ENCODE measurements around the gene AGFG1.

AGFG1 gene

GRCh38 chr2:227462462-227462951 is 9.4 kb upstream of the AGFG1 start:
- DNase-seq = no peak

GRCh38 chr2:227462972-227463931 is 8.7 kb upstream of the AGFG1 start:
- DNase-seq = no peak

- DNase-seq = no peak
Measured at GRCh38 chr2:227464361-227464760, 7.6 kb upstream of the AGFG1 start.

- DNase-seq = no peak
Measured at GRCh38 chr2:227464851-227465250, 7.1 kb upstream of the AGFG1 start.

- no peak for DNase-seq
Measured at GRCh38 chr2:227466887-227467600, 4.9 kb upstream of the AGFG1 start.

- DNase-seq = no peak
Measured at GRCh38 chr2:227471412-227471811, 544 bp upstream of the AGFG1 start.

GRCh38 chr2:227472265-227473121 is 537 bp downstream of the AGFG1 start:
- peak; percentile 48 for DNase-seq

- DNase-seq = no peak
Measured at GRCh38 chr2:227473122-227473461, 1.1 kb downstream of the AGFG1 start.

- DNase-seq = no peak
Measured at GRCh38 chr2:227473806-227474205, 1.9 kb downstream of the AGFG1 start.

GRCh38 chr2:227474410-227474809 is 2.5 kb downstream of the AGFG1 start:
- DNase-seq = no peak

GRCh38 chr2:227477291-227477690 is 5.3 kb downstream of the AGFG1 start:
- DNase-seq = no peak

GRCh38 chr2:227479865-227480475 is 8.0 kb downstream of the AGFG1 start:
- no peak for DNase-seq

GRCh38 chr2:227480528-227480927 is 8.6 kb downstream of the AGFG1 start:
- no peak for DNase-seq

- peak; percentile 7 for DNase-seq
Measured at GRCh38 chr2:227482638-227483340, 10.8 kb downstream of the AGFG1 start.

GRCh38 chr2:227485429-227485828 is 13.5 kb downstream of the AGFG1 start:
- DNase-seq = no peak

- DNase-seq = no peak
Measured at GRCh38 chr2:227486688-227487087, 14.7 kb downstream of the AGFG1 start.

- DNase-seq = no peak
Measured at GRCh38 chr2:227488045-227488444, 16.1 kb downstream of the AGFG1 start.

- no peak for DNase-seq
Measured at GRCh38 chr2:227491386-227491785, 19.4 kb downstream of the AGFG1 start.

- DNase-seq = no peak
Measured at GRCh38 chr2:227493524-227493923, 21.6 kb downstream of the AGFG1 start.

GRCh38 chr2:227497158-227497557 is 25.2 kb downstream of the AGFG1 start:
- DNase-seq = no peak

GRCh38 chr2:227499627-227500300 is 27.8 kb downstream of the AGFG1 start:
- no peak for DNase-seq

Data from GDM1 (cell line).